Activated CD4-positive, alpha-beta T cell treated with anti-CD3 and anti-CD28 coated beads, Interleukin-2, amount 10 ng/mL, durations not matched to agents 7 days and 5 days (primary cell): ENCODE data around the gene GRID2IP. TPM values are rescaled to one million over a fixed set of nuclear protein-coding genes. Genes with fewer than 3 reads are reported as not detected.

ENCODE experiments used
- CTCF ChIA-PET: fragments of 350-600 bp; sonication (Branson Sonifier 250); formaldehyde crosslinking; loops from one replicate; lab custom pipeline; 2021; ENCODE audit warnings: antibody characterized with exemption; lab: Charles Lee
- POLR2A ChIA-PET: fragments of 350-600 bp; sonication (Branson Sonifier 250); formaldehyde crosslinking; loops from one replicate; lab custom pipeline; 2021; ENCODE audit warnings: antibody characterized with exemption; lab: Charles Lee
- DNase-seq: peaks from one replicate; pipeline ENCODE4 v3.0.0-alpha.2; 2020
- H3K27ac Mint-ChIP-seq: one replicate; pipeline ENCODE4 v1.8.0; 2021; ENCODE audit warnings: mild to moderate bottlenecking, moderate library complexity, mixed read lengths
- H3K27me3 Mint-ChIP-seq: one replicate; pipeline ENCODE4 v1.8.0; 2021; ENCODE audit warnings: mixed read lengths
- H3K36me3 Mint-ChIP-seq: one replicate; pipeline ENCODE4 v1.8.0; 2021; ENCODE audit warnings: low read depth, mixed read lengths
- H3K4me1 Mint-ChIP-seq: one replicate; pipeline ENCODE4 v1.8.0; 2021; ENCODE audit warnings: mixed read lengths
- H3K4me3 Mint-ChIP-seq: one replicate; pipeline ENCODE4 v1.8.0; 2021; ENCODE audit warnings: mild to moderate bottlenecking, moderate library complexity, mixed read lengths
- H3K9me3 Mint-ChIP-seq: one replicate; pipeline ENCODE4 v1.8.0; 2021; ENCODE audit warnings: mixed read lengths
- total RNA-seq, 2 experiments: library from RNA; stranded (reverse); gene quantifications; one replicate each; pipeline ENCODE4 v1.2.3, GENCODE V29; 2021

The GRID2IP gene
- total RNA-seq, 2 experiments from 2014 or later, result 0.07 TPM; not detected in 1

- Mint-ChIP-seq H3K36me3 (peaks cover 26% of the 10 kb centered on the region), H3K27ac (peak within 1 kb of the TSS; percentile 98), H3K4me1 (peaks cover 25% of the 10 kb centered on the region), H3K27me3 (no peaks in the 10 kb centered on the region), H3K4me3 (peak within 1 kb of the TSS; percentile 98), H3K9me3 (no peaks in the 10 kb centered on the region)
- ChIA-PET CTCF (interaction anchor here (0.6 to 1.8 kb wide), 5 partner anchors 8 to 76 kb away, joined by 4 to 8 read pairs (median 5); no protein-coding TSS in a partner anchor), POLR2A (interaction anchor here (1.1 kb wide), 1 partner anchor 8 kb away, joined by 3 read pairs; no protein-coding TSS in a partner anchor)
- peak; percentile 96 for DNase-seq
These were observed 103.6 kb downstream of the GRID2IP start, which contains the start of gene DAGLB for GRCh38 chr7:6447581-6448199. Gene DAGLB (minus strand): TSS chr7:6447954. CDS start chr7:6447842, 112 bp downstream.

Other genes starting within 250 kb of the GRID2IP start
- gene FAM220A, start 202.5 kb downstream of the GRID2IP start, total RNA-seq, result 10 to 100 TPM; 11.2 to 17.2 TPM
- gene RAC1, start 176.9 kb downstream of the GRID2IP start, total RNA-seq, result 100 to 1,000 TPM; 170 to 187 TPM
- gene DAGLB, start 103.5 kb downstream of the GRID2IP start, total RNA-seq, result 10 to 100 TPM; 18.3 to 22.4 TPM
- gene KDELR2, start 67.3 kb downstream of the GRID2IP start, total RNA-seq, result 10 to 100 TPM; 61.1 to 63.5 TPM
- gene ZDHHC4, start 26.0 kb upstream of the GRID2IP start, total RNA-seq, result 10 to 100 TPM; 29.9 to 35.3 TPM
- 10 to 100 TPM; 40.4 to 48.3 TPM for gene INTS15, start 38.6 kb upstream of the GRID2IP start, total RNA-seq
- under 1 TPM; 0.30 to 0.33 TPM for gene ZNF853, start 64.1 kb upstream of the GRID2IP start, total RNA-seq
- 10 to 100 TPM; 20.2 to 31.5 TPM for gene ZNF316, start 85.9 kb upstream of the GRID2IP start, total RNA-seq
- gene ZNF12, start 155.5 kb upstream of the GRID2IP start, total RNA-seq, result 10 to 100 TPM; 24.9 to 25.7 TPM
- gene RSPH10B2, start 202.6 kb upstream of the GRID2IP start, total RNA-seq, result under 1 TPM; 0.22 to 0.31 TPM